Esophagus muscularis mucosa (tissue), 4 donors: ENCODE measurements around the gene AEBP2. TPM values are rescaled to one million over a fixed set of nuclear protein-coding genes. Genes with fewer than 3 reads are reported as not detected.

Experiments used
- DNase-seq: peaks from one replicate; pipeline ENCODE4 v3.0.0-alpha.2; 2017; ENCODE audit errors: extremely low spot score
- H3K27ac ChIP-seq, 4 donors: fragments of 200-600 bp; sonication (generic); replicated peaks in 1 of 4; 1 replicate in 3 of 4; 2 replicates in 1 of 4; pipeline ENCODE4 v1.5.1; 2016 to 2019; ENCODE audit warnings: mild to moderate bottlenecking in 1 of 4
- H3K27me3 ChIP-seq, 4 donors: fragments of 200-600 bp; sonication (generic); one replicate each; pipeline versions ENCODE4 v1.5.1 to v1.6.0; 2016 to 2019
- H3K36me3 ChIP-seq, 4 donors: fragments of 200-600 bp; sonication (generic); one replicate each; pipeline ENCODE4 v1.5.1; 2016 to 2019
- H3K4me1 ChIP-seq, 4 donors: fragments of 200-600 bp; sonication (generic); one replicate each; pipeline ENCODE4 v1.5.1; 2016 to 2019
- H3K4me3 ChIP-seq, 4 donors: fragments of 200-600 bp; sonication (generic); 1 replicate in 2 of 4; 2 replicates in 2 of 4; pipeline ENCODE4 v1.5.1; 2016 to 2019; ENCODE audit warnings: mild to moderate bottlenecking in 4 of 4, moderate library complexity in 1 of 4
- H3K9me3 ChIP-seq, 4 donors: fragments of 200-600 bp; sonication (generic); 1 replicate in 3 of 4; 2 replicates in 1 of 4; pipeline ENCODE4 v1.5.1; 2016 to 2019
- CTCF ChIP-seq, 3 experiments: fragments of 200-600 bp in 2 of 3; fragments of 450-650 bp in 1 of 3; sonication (generic) in 2 of 3; IDR thresholded peaks; one replicate each; pipeline ENCODE4 v1.5.1; 2017 to 2019; ENCODE audit warnings: antibody characterized with exemption in 3 of 3, mild to moderate bottlenecking in 2 of 3, moderate library complexity in 1 of 3
- EP300 ChIP-seq: sonication (generic); formaldehyde crosslinking; IDR thresholded peaks from one replicate; pipeline ENCODE4 v1.6.1; 2017; ENCODE audit warnings: antibody characterized with exemption
- POLR2A ChIP-seq: fragments of 450-650 bp; IDR thresholded peaks from one replicate; pipeline ENCODE4 v1.6.1; 2017; ENCODE audit warnings: antibody characterized with exemption, moderate library complexity, mild to moderate bottlenecking, low read depth
- POLR2AphosphoS5 ChIP-seq, 2 donors: sonication (generic); formaldehyde crosslinking; IDR thresholded peaks; one replicate each; pipeline ENCODE4 v1.6.1; 2017; ENCODE audit warnings: antibody characterized with exemption in 2 of 2
- WGBS: methylation state at CpG from one replicate; pipeline ENCODE4 v1.1.5; 2018; 5-methylcytosine and 5-hydroxymethylcytosine counted together
- intact Hi-C: fragments of 100-400 bp; cut with DNase I; formaldehyde crosslinking; loops from one replicate; pipeline ENCODE4 v1.15.1; 2023
- total RNA-seq, 4 donors: library from RNA; depleted of rRNA; stranded (reverse); fragments of >200 nt; gene quantifications; one replicate each; pipeline versions ENCODE4 v1.1.0 to v1.2.1, GENCODE V29; 2016

The AEBP2 gene
- total RNA-seq, 4 donors from 2014 or later, result 31.8 to 48.9 (median 37.1) TPM

- no peaks in the 10 kb centered on the region for H3K27me3 ChIP-seq
- DNase-seq, result no peak
- peaks cover 20 to 31% (median 27%) of the 10 kb centered on the region in 4 donors for H3K4me1 ChIP-seq
- no peak for TF ChIP-seq POLR2A
- TF ChIP-seq POLR2AphosphoS5 (IDR thresholded peaks at IDR 0.05), result no peak
- no peak for TF ChIP-seq EP300
- TF ChIP-seq CTCF (IDR thresholded peaks at IDR 0.05), result no peak
- no peak overlapping the region for H3K4me3 ChIP-seq
- WGBS, result 90% methylated on average over 4 of the region's 4 CpGs
- H3K36me3 ChIP-seq, result peaks cover 0 to 4% (median 0%) of the 10 kb centered on the region in 4 donors
- no peaks in the 10 kb centered on the region for H3K9me3 ChIP-seq
- intact Hi-C loops, result no loop called here
- no peak overlapping the region for H3K27ac ChIP-seq
These were observed 106.0 kb downstream of the AEBP2 start for GRCh38 chr12:19545301-19545700.

GRCh38 chr12:19546027-19546426 lies 106.7 kb downstream of the AEBP2 start:
- 74% methylated on average over 4 of the region's 4 CpGs for WGBS
- peak overlapping the region in 2 of 4 donors; percentile 17 to 22 for H3K4me3 ChIP-seq

GRCh38 chr12:19546611-19547162 lies 107.4 kb downstream of the AEBP2 start:
- Histone ChIP-seq H3K27ac (peak overlapping the region; percentile 54 to 74 (median 66)), H3K4me3 (peak overlapping the region; percentile 7 to 22 (median 15)), H3K36me3 (peaks cover 0 to 2% (median 0%) of the 10 kb centered on the region in 4 donors), H3K27me3 (no peaks in the 10 kb centered on the region), H3K9me3 (no peaks in the 10 kb centered on the region), H3K4me1 (peaks cover 20 to 31% (median 27%) of the 10 kb centered on the region in 4 donors)
- no peak for DNase-seq
- TF ChIP-seq EP300, result no peak
- TF ChIP-seq CTCF (IDR thresholded peaks at IDR 0.05), result no peak
- TF ChIP-seq POLR2A, result no peak
- no peak for TF ChIP-seq POLR2AphosphoS5 (IDR thresholded peaks at IDR 0.05)
- 28% methylated on average over 7 of the region's 7 CpGs for WGBS
- intact Hi-C loops, result no loop called here

More at GRCh38 chr12:19546027-19546426, 106.7 kb downstream of the AEBP2 start:
- peak overlapping the region; percentile 54 to 74 (median 66) for H3K27ac ChIP-seq
- DNase-seq, result no peak
- TF ChIP-seq EP300, result no peak
- TF ChIP-seq POLR2AphosphoS5 (IDR thresholded peaks at IDR 0.05), result peak in 1 of 2 donors; percentile 49
- peaks cover 0 to 4% (median 0%) of the 10 kb centered on the region in 4 donors for H3K36me3 ChIP-seq
- H3K27me3 ChIP-seq, result no peaks in the 10 kb centered on the region
- H3K9me3 ChIP-seq, result no peaks in the 10 kb centered on the region
- intact Hi-C loops, result no loop called here
- H3K4me1 ChIP-seq, result peaks cover 20 to 31% (median 27%) of the 10 kb centered on the region in 4 donors

- Histone ChIP-seq H3K9me3 (no peaks in the 10 kb centered on the region), H3K27me3 (no peaks in the 10 kb centered on the region), H3K36me3 (no peaks in the 10 kb centered on the region), H3K4me1 (peaks cover 20 to 31% (median 27%) of the 10 kb centered on the region in 4 donors), H3K27ac (peak overlapping the region; percentile 54 to 74 (median 66)), H3K4me3 (no peak overlapping the region)
- no peak for DNase-seq
- TF ChIP-seq POLR2AphosphoS5 (IDR thresholded peaks at IDR 0.05) (no peak), POLR2A (no peak), CTCF (IDR thresholded peaks at IDR 0.05) (no peak), EP300 (no peak)
- intact Hi-C loops, result no loop called here
These were observed 108.0 kb downstream of the AEBP2 start for GRCh38 chr12:19547271-19547671.

- no peak overlapping the region for H3K27ac ChIP-seq
- no peak overlapping the region for H3K4me3 ChIP-seq
- H3K27me3 ChIP-seq, result no peaks in the 10 kb centered on the region
- intact Hi-C loops, result no loop called here
- H3K36me3 ChIP-seq, result no peaks in the 10 kb centered on the region
- H3K9me3 ChIP-seq, result no peaks in the 10 kb centered on the region
- 92% methylated on average over 4 of the region's 4 CpGs for WGBS
- no peak for TF ChIP-seq POLR2A
- no peak for TF ChIP-seq CTCF (IDR thresholded peaks at IDR 0.05)
- TF ChIP-seq EP300, result no peak
- no peak for TF ChIP-seq POLR2AphosphoS5 (IDR thresholded peaks at IDR 0.05)
- no peak for DNase-seq
- H3K4me1 ChIP-seq, result peaks cover 20 to 31% (median 27%) of the 10 kb centered on the region in 4 donors
These were observed 109.5 kb downstream of the AEBP2 start for GRCh38 chr12:19548834-19549233.
